ENCODE data around the gene LMO4.

LMO4 gene

GRCh38 chr1:87369736-87370478, 41.2 kb downstream of the LMO4 start:
- Histone ChIP-seq H3K4me1 (ENCODE audit: low read length) (no peaks in the 10 kb centered on the region), H4K20me1 (ENCODE audit: insufficient read depth, low read length) (no peaks in the 10 kb centered on the region), H3K79me2 (ENCODE audit: low read length) (no peaks in the 10 kb centered on the region), H3K9me3 (replicated peaks; ENCODE audit: insufficient read depth, low read length) (no peaks in the 10 kb centered on the region), H3F3A (ENCODE audit: insufficient read depth, low read length) (no peaks in the 10 kb centered on the region), H3K27ac (ENCODE audit: low read length) (no peak overlapping the region), H3K9me2 (replicated peaks; ENCODE audit: insufficient read depth, low read length) (no peaks in the 10 kb centered on the region), H3K36me3 (replicated peaks; ENCODE audit: insufficient read depth, low read length) (no peaks in the 10 kb centered on the region), H2AFZ (ENCODE audit: low read length) (no peak overlapping the region), H3K4me2 (ENCODE audit: low read depth, low read length) (no peak overlapping the region), H3K4me3 (ENCODE audit: low read length) (no peak overlapping the region), H3K27me3 (replicated peaks; ENCODE audit: insufficient read depth, low read length) (no peaks in the 10 kb centered on the region), H3K9ac (ENCODE audit: low read length) (no peak overlapping the region)
- no peak for TF ChIP-seq EZH2phosphoT487 (IDR thresholded peaks at IDR 0.05; ENCODE audit: low read length)
- no peak for TF ChIP-seq CTCF (IDR thresholded peaks at IDR 0.05; ENCODE audit: low read length)
- no peak for TF ChIP-seq EZH2 (optimal IDR thresholded peaks at IDR 0.05; ENCODE audit: low read depth, low read length)
- no peak for DNase-seq

GRCh38 chr1:87370544-87370943, 41.9 kb downstream of the LMO4 start:
- no peaks in the 10 kb centered on the region for H3K27me3 ChIP-seq (replicated peaks; ENCODE audit: insufficient read depth, low read length)
- no peaks in the 10 kb centered on the region for H3K9me2 ChIP-seq (replicated peaks; ENCODE audit: insufficient read depth, low read length)
- H3K9ac ChIP-seq (ENCODE audit: low read length) = no peak overlapping the region
- H3K79me2 ChIP-seq (ENCODE audit: low read length) = no peaks in the 10 kb centered on the region
- no peak overlapping the region for H3K4me3 ChIP-seq (ENCODE audit: low read length)
- H3K36me3 ChIP-seq (replicated peaks; ENCODE audit: insufficient read depth, low read length) = no peaks in the 10 kb centered on the region
- H3F3A ChIP-seq (ENCODE audit: insufficient read depth, low read length) = no peaks in the 10 kb centered on the region
- H2AFZ ChIP-seq (ENCODE audit: low read length) = no peak overlapping the region
- H3K9me3 ChIP-seq (replicated peaks; ENCODE audit: insufficient read depth, low read length) = no peaks in the 10 kb centered on the region
- H3K4me2 ChIP-seq (ENCODE audit: low read depth, low read length) = no peak overlapping the region
- no peaks in the 10 kb centered on the region for H3K4me1 ChIP-seq (ENCODE audit: low read length)
- no peak overlapping the region for H3K27ac ChIP-seq (ENCODE audit: low read length)
- TF ChIP-seq EZH2 (optimal IDR thresholded peaks at IDR 0.05; ENCODE audit: low read depth, low read length) (no peak), CTCF (IDR thresholded peaks at IDR 0.05; ENCODE audit: low read length) (no peak), EZH2phosphoT487 (IDR thresholded peaks at IDR 0.05; ENCODE audit: low read length) (no peak)
- no peaks in the 10 kb centered on the region for H4K20me1 ChIP-seq (ENCODE audit: insufficient read depth, low read length)
- no peak for DNase-seq

- DNase-seq = no peak
- Histone ChIP-seq H3K4me2 (ENCODE audit: low read depth, low read length) (no peak overlapping the region), H3K27me3 (replicated peaks; ENCODE audit: insufficient read depth, low read length) (no peaks in the 10 kb centered on the region), H3F3A (ENCODE audit: insufficient read depth, low read length) (no peaks in the 10 kb centered on the region), H3K27ac (ENCODE audit: low read length) (no peak overlapping the region), H3K9ac (ENCODE audit: low read length) (no peak overlapping the region), H3K4me3 (ENCODE audit: low read length) (no peak overlapping the region), H3K9me3 (replicated peaks; ENCODE audit: insufficient read depth, low read length) (no peaks in the 10 kb centered on the region), H3K79me2 (ENCODE audit: low read length) (no peaks in the 10 kb centered on the region), H2AFZ (ENCODE audit: low read length) (no peak overlapping the region), H3K4me1 (ENCODE audit: low read length) (no peaks in the 10 kb centered on the region), H3K9me2 (replicated peaks; ENCODE audit: insufficient read depth, low read length) (no peaks in the 10 kb centered on the region), H4K20me1 (ENCODE audit: insufficient read depth, low read length) (no peaks in the 10 kb centered on the region), H3K36me3 (replicated peaks; ENCODE audit: insufficient read depth, low read length) (no peaks in the 10 kb centered on the region)
- TF ChIP-seq CTCF (IDR thresholded peaks at IDR 0.05; ENCODE audit: low read length) (no peak), EZH2 (optimal IDR thresholded peaks at IDR 0.05; ENCODE audit: low read depth, low read length) (no peak), EZH2phosphoT487 (IDR thresholded peaks at IDR 0.05; ENCODE audit: low read length) (no peak)
Measured at GRCh38 chr1:87379306-87379705, 50.6 kb downstream of the LMO4 start.

All from MM.1S (cell line).